Stimulated activated CD4-positive, alpha-beta T cell treated with anti-CD3 and anti-CD28 coated beads, Interleukin-12 subunit alpha, Interleukin-12 subunit beta, amount 100 ng/mL, for 24 hours (primary cell): ENCODE results near the gene CENPP.
"Not testable (repeated sequence)": the region's sequence is repeated elsewhere in the genome, so short reads cannot be mapped to it uniquely, and the experiment has no call there.

Experiments
- DNase-seq, 2 experiments: peaks; one replicate each; pipeline ENCODE4 v3.0.0-alpha.2; 2020; ENCODE audit warnings: low read depth in 2 of 2

The CENPP gene

GRCh38 chr9:92616199-92616641 lies 290.5 kb downstream of the CENPP start:
- DNase-seq: no peak

- no peak for DNase-seq
Measured at GRCh38 chr9:92616655-92617111, 290.9 kb downstream of the CENPP start.

GRCh38 chr9:92617195-92617813 lies 291.6 kb downstream of the CENPP start:
- no peak for DNase-seq

GRCh38 chr9:92617951-92618510 lies 292.3 kb downstream of the CENPP start:
- no peak for DNase-seq

GRCh38 chr9:92618633-92619225 lies 293.0 kb downstream of the CENPP start:
- DNase-seq: no peak

GRCh38 chr9:92619601-92620300 lies 294.0 kb downstream of the CENPP start:
- DNase-seq: no peak

GRCh38 chr9:92620845-92621244 lies 295.1 kb downstream of the CENPP start:
- no peak for DNase-seq

- not testable (repeated sequence) for DNase-seq
Measured at GRCh38 chr9:92623936-92624335, 298.2 kb downstream of the CENPP start.

- DNase-seq: no peak
Measured at GRCh38 chr9:92626484-92626883, 300.7 kb downstream of the CENPP start.

- no peak for DNase-seq
Measured at GRCh38 chr9:92627651-92628050, 301.9 kb downstream of the CENPP start.

GRCh38 chr9:92631452-92632343 lies 305.9 kb downstream of the CENPP start:
- DNase-seq: no peak

GRCh38 chr9:92632641-92633040 lies 306.9 kb downstream of the CENPP start:
- no peak for DNase-seq

- DNase-seq: no peak
Measured at GRCh38 chr9:92633614-92634278, 308.0 kb downstream of the CENPP start.

- peak; percentile 24 to 57 for DNase-seq
Measured at GRCh38 chr9:92634712-92635605, 309.2 kb downstream of the CENPP start.

- no peak for DNase-seq
Measured at GRCh38 chr9:92635760-92636159, 310.0 kb downstream of the CENPP start.

GRCh38 chr9:92636627-92637026 lies 310.9 kb downstream of the CENPP start:
- no peak for DNase-seq

GRCh38 chr9:92637326-92637725 lies 311.6 kb downstream of the CENPP start:
- no peak for DNase-seq

GRCh38 chr9:92637886-92638620 lies 312.3 kb downstream of the CENPP start:
- DNase-seq: no peak

GRCh38 chr9:92638621-92639101 lies 312.9 kb downstream of the CENPP start:
- no peak for DNase-seq
